Omental fat pad (tissue), 4 donors: ENCODE data around the gene TMUB1. TPM values are rescaled to one million over a fixed set of nuclear protein-coding genes. Genes with fewer than 3 reads are reported as not detected.
A peak's percentile ranks its signal among the peaks of the same experiment; 100 is the strongest.

Experiments
- ATAC-seq: fragments of 150-250 bp; one replicate; pipeline ENCODE4 v1.9.1; 2016; ENCODE audit warnings: mild to moderate bottlenecking, moderate library complexity; ENCODE audit not compliant: low FRiP score
- DNase-seq: peaks from one replicate; pipeline ENCODE4 v3.0.0-alpha.2; 2019; ENCODE audit warnings: low spot score
- CTCF ChIP-seq, 3 donors: fragments of 450-650 bp; IDR thresholded peaks; one replicate each; pipeline ENCODE4 v1.5.1; 2016 to 2017; ENCODE audit warnings: antibody characterized with exemption in 3 of 3, mild to moderate bottlenecking in 3 of 3, moderate library complexity in 2 of 3
- total RNA-seq, 4 donors: library from RNA; depleted of rRNA; stranded (reverse); fragments of >200 nt; gene quantifications; one replicate each; pipeline ENCODE4 v1.1.0, GENCODE V29; 2016

Gene TMUB1
- total RNA-seq, 4 donors from 2014 or later = 23.5 to 38.5 (median 26.9) TPM

- no peak for TF ChIP-seq CTCF (IDR thresholded peaks at IDR 0.05)
- no peak for DNase-seq
These were observed 499 bp upstream of the TMUB1 start for GRCh38 chr7:151083824-151084160.

GRCh38 chr7:151082141-151083070 is 887 bp downstream of the TMUB1 start:
- no peak for DNase-seq
- no peak for ATAC-seq
- no peak for TF ChIP-seq CTCF (IDR thresholded peaks at IDR 0.05)

More at GRCh38 chr7:151083824-151084160, 499 bp upstream of the TMUB1 start:
- no peak for ATAC-seq

GRCh38 chr7:151081170-151082101 is 1.9 kb downstream of the TMUB1 start:
- no peak for TF ChIP-seq CTCF (IDR thresholded peaks at IDR 0.05)
- no peak for ATAC-seq
- DNase-seq = no peak

- ATAC-seq (peak; percentile 86), DNase-seq (peak; percentile 51)
- TF ChIP-seq CTCF (IDR thresholded peaks at IDR 0.05) = no peak
These were observed 2.6 kb downstream of the TMUB1 start, which contains the start of gene FASTK for GRCh38 chr7:151080522-151081169. TSS of gene FASTK (minus strand) at chr7:151080809. CDS start at chr7:151080766, 43 bp downstream.

- TF ChIP-seq CTCF (IDR thresholded peaks at IDR 0.05) = no peak
- ATAC-seq (peak; percentile 2), DNase-seq (no peak)
These were observed 3.2 kb downstream of the TMUB1 start for GRCh38 chr7:151080067-151080521.

GRCh38 chr7:151079199-151079910 is 3.9 kb downstream of the TMUB1 start:
- ATAC-seq = no peak
- DNase-seq = no peak
- TF ChIP-seq CTCF (IDR thresholded peaks at IDR 0.05) = no peak
